ENCODE measurements around the gene RHOB. TPM values are rescaled to one million over a fixed set of nuclear protein-coding genes. Genes with fewer than 3 reads are reported as not detected.
"Not testable (repeated sequence)": the region's sequence is repeated elsewhere in the genome, so short reads cannot be mapped to it uniquely, and the experiment has no call there.

Gene RHOB
- total RNA-seq, 2 experiments from 2014 or later, result 25.9 to 26.6 TPM

- Histone ChIP-seq H3K36me3 (ENCODE audit: insufficient read depth, low read length) (no peaks in the 10 kb centered on the region), H3K27me3 (ENCODE audit: control insufficient read depth in 1 of 2, insufficient read depth in 2 of 2, low read length in 2 of 2) (peaks cover 13 to 15% of the 10 kb centered on the region in 2 experiments), H3K4me3 (ENCODE audit: low read length) (no peak overlapping the region), H3K9me3 (ENCODE audit: control insufficient read depth in 1 of 2, insufficient read depth in 1 of 2, low read length in 2 of 2) (no peaks in the 10 kb centered on the region), H3K4me1 (ENCODE audit: insufficient read depth, low read length) (no peaks in the 10 kb centered on the region), H3K27ac (ENCODE audit: low read depth in 1 of 2, low read length in 2 of 2) (no peak overlapping the region)
- CTCF ChIA-PET, result interaction anchor here (1.1 kb wide), 1 partner anchor 45 kb away, joined by 3 read pairs; no protein-coding TSS in a partner anchor
- no peak for DNase-seq
- no peaks in the 10 kb centered on the region for H3K4me1 Mint-ChIP-seq (ENCODE audit: low read depth)
- POLR2A ChIA-PET, result no interaction called here
- H3K4me3 Mint-ChIP-seq, result no peak overlapping the region
- H3K27me3 Mint-ChIP-seq, result peaks cover 61% of the 10 kb centered on the region
- no peaks in the 10 kb centered on the region for H3K9me3 Mint-ChIP-seq
- H3K36me3 Mint-ChIP-seq (ENCODE audit: low read depth), result no peaks in the 10 kb centered on the region
- no peak for TF ChIP-seq CTCF (IDR thresholded peaks at IDR 0.05)
- no peak for ATAC-seq (ENCODE audit: poor library complexity)
- intact Hi-C loops (cut with DNase I, micrococcal nuclease), result no loop called here
- no peak overlapping the region for H3K27ac Mint-ChIP-seq
Measured at GRCh38 chr2:20456636-20457426, 10.0 kb downstream of the RHOB start.

GRCh38 chr2:20457661-20458630 lies 11.1 kb downstream of the RHOB start:
- TF ChIP-seq CTCF (IDR thresholded peaks at IDR 0.05), result no peak
- Histone ChIP-seq H3K27ac (ENCODE audit: low read depth in 1 of 2, low read length in 2 of 2) (no peak overlapping the region), H3K4me3 (ENCODE audit: low read length) (no peak overlapping the region), H3K27me3 (ENCODE audit: control insufficient read depth in 1 of 2, insufficient read depth in 2 of 2, low read length in 2 of 2) (peaks cover 13 to 15% of the 10 kb centered on the region in 2 experiments), H3K36me3 (ENCODE audit: insufficient read depth, low read length) (no peaks in the 10 kb centered on the region), H3K4me1 (ENCODE audit: insufficient read depth, low read length) (no peaks in the 10 kb centered on the region), H3K9me3 (ENCODE audit: control insufficient read depth in 1 of 2, insufficient read depth in 1 of 2, low read length in 2 of 2) (no peaks in the 10 kb centered on the region)
- H3K9me3 Mint-ChIP-seq, result no peaks in the 10 kb centered on the region
- DNase-seq (no peak), ATAC-seq (ENCODE audit: poor library complexity) (no peak)
- intact Hi-C loops (cut with DNase I, micrococcal nuclease), result no loop called here
- ChIA-PET POLR2A (no interaction called here), CTCF (interaction anchor here (1.1 kb wide), 1 partner anchor 47 kb away, joined by 3 read pairs; no protein-coding TSS in a partner anchor)
- H3K36me3 Mint-ChIP-seq (ENCODE audit: low read depth), result no peaks in the 10 kb centered on the region
- H3K4me1 Mint-ChIP-seq (ENCODE audit: low read depth), result no peaks in the 10 kb centered on the region
- peaks cover 55% of the 10 kb centered on the region for H3K27me3 Mint-ChIP-seq
- no peak overlapping the region for H3K4me3 Mint-ChIP-seq
- H3K27ac Mint-ChIP-seq, result no peak overlapping the region

DNA sequence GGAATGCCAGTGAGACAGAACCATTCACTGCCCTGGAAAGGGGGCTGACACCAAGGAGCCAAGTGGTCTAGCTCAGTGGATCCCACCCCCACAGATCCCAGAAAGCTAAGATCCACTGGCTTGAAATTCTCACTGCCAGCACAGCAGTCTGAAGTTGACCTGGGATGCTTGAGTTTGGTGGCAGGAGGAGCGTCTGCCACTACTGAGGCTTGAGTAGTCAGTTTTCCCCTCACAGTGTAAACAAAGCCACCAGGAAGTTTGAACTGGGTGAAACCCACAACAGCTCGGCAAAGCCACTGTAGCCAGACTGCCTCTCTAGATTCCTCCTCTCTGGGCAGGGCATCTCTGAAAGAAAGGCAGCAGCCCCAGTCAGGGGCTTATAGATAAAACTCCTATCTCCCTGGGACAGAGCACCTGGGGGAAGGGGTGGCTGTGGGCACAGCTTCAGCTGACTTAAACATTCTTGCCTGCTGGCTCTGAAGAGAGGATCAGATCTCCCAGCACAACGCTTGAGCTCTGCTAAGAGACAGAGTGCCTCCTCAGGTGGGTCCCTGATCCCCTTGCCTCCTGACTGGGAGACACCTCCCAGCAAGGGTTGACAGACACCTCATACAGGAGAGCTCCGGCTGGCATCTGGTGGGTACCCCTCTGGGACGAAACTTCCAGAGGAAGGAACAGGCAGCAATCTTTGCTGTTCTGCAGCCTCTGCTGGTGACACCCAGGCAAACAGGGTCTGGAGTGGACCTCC lies 12.0 kb downstream of the RHOB start:
- CTCF ChIA-PET; POLR2A ChIA-PET; H3K4me3 ChIP-seq (ENCODE audit: low read length): not testable (repeated sequence)

More for the DNA sequence above, 12.0 kb downstream of the RHOB start:
- H3K27ac Mint-ChIP-seq; H3K9me3 Mint-ChIP-seq; H3K36me3 ChIP-seq (ENCODE audit: insufficient read depth, low read length); H3K4me3 Mint-ChIP-seq; ATAC-seq (ENCODE audit: poor library complexity); intact Hi-C loops (cut with DNase I, micrococcal nuclease); H3K27ac ChIP-seq (ENCODE audit: low read depth in 1 of 2, low read length in 2 of 2); H3K9me3 ChIP-seq (ENCODE audit: control insufficient read depth in 1 of 2, insufficient read depth in 1 of 2, low read length in 2 of 2); H3K4me1 ChIP-seq (ENCODE audit: insufficient read depth, low read length); H3K36me3 Mint-ChIP-seq (ENCODE audit: low read depth); H3K4me1 Mint-ChIP-seq (ENCODE audit: low read depth): not testable (repeated sequence)
- peaks cover 13 to 15% of the 10 kb centered on the region in 2 experiments for H3K27me3 ChIP-seq (ENCODE audit: control insufficient read depth in 1 of 2, insufficient read depth in 2 of 2, low read length in 2 of 2)
- DNase-seq, result peak in 1 of 14 experiments; percentile 15
- peaks cover 46% of the 10 kb centered on the region for H3K27me3 Mint-ChIP-seq
